ENCODE results near the gene ZDHHC14.

Gene ZDHHC14

GRCh38 chr6:157631412-157631811 is 250.4 kb downstream of the ZDHHC14 start:
- H3K27me3 ChIP-seq = no peaks in the 10 kb centered on the region
- no peak for DNase-seq
- no peaks in the 10 kb centered on the region for H3K9me3 ChIP-seq
- no peak for TF ChIP-seq CTCF (IDR thresholded peaks at IDR 0.05)
- H3K27ac ChIP-seq = no peak overlapping the region
- H3K36me3 ChIP-seq = peaks cover 0 to 6% (median 0%) of the 10 kb centered on the region in 3 donors
- intact Hi-C loops (cut with DNase I; ENCODE audit: low total_unique reads) = no loop called here
- H3K4me3 ChIP-seq = no peak overlapping the region
- H3K4me1 ChIP-seq = peaks cover 0 to 9% (median 3%) of the 10 kb centered on the region in 4 donors

- TF ChIP-seq CTCF (IDR thresholded peaks at IDR 0.05) = no peak
- H3K27me3 ChIP-seq = no peaks in the 10 kb centered on the region
- intact Hi-C loops (cut with DNase I; ENCODE audit: low total_unique reads) = no loop called here
- peaks cover 0 to 9% (median 3%) of the 10 kb centered on the region in 4 donors for H3K4me1 ChIP-seq
- no peak overlapping the region for H3K27ac ChIP-seq
- H3K9me3 ChIP-seq = no peaks in the 10 kb centered on the region
- H3K4me3 ChIP-seq = no peak overlapping the region
- peaks cover 0 to 6% (median 0%) of the 10 kb centered on the region in 3 donors for H3K36me3 ChIP-seq
- DNase-seq = no peak
Measured at GRCh38 chr6:157631838-157632614, 251.0 kb downstream of the ZDHHC14 start.

GRCh38 chr6:157632821-157633220 is 251.8 kb downstream of the ZDHHC14 start:
- peaks cover 0 to 6% (median 0%) of the 10 kb centered on the region in 3 donors for H3K36me3 ChIP-seq
- DNase-seq = no peak
- TF ChIP-seq CTCF (IDR thresholded peaks at IDR 0.05) = no peak
- no peaks in the 10 kb centered on the region for H3K9me3 ChIP-seq
- peaks cover 0 to 9% (median 3%) of the 10 kb centered on the region in 4 donors for H3K4me1 ChIP-seq
- no peaks in the 10 kb centered on the region for H3K27me3 ChIP-seq
- no peak overlapping the region for H3K4me3 ChIP-seq
- H3K27ac ChIP-seq = no peak overlapping the region
- intact Hi-C loops (cut with DNase I; ENCODE audit: low total_unique reads) = no loop called here

GRCh38 chr6:157634546-157634945 is 253.6 kb downstream of the ZDHHC14 start:
- Histone ChIP-seq H3K36me3 (peaks cover 0 to 6% (median 0%) of the 10 kb centered on the region in 3 donors), H3K4me1 (peaks cover 0 to 9% (median 3%) of the 10 kb centered on the region in 4 donors), H3K9me3 (no peaks in the 10 kb centered on the region), H3K27ac (no peak overlapping the region), H3K27me3 (no peaks in the 10 kb centered on the region), H3K4me3 (no peak overlapping the region)
- no peak for DNase-seq
- intact Hi-C loops (cut with DNase I; ENCODE audit: low total_unique reads) = no loop called here
- no peak for TF ChIP-seq CTCF (IDR thresholded peaks at IDR 0.05)

- no peak overlapping the region for H3K27ac ChIP-seq
Measured at GRCh38 chr6:157635388-157636244, 254.6 kb downstream of the ZDHHC14 start.

More at GRCh38 chr6:157635388-157636244, 254.6 kb downstream of the ZDHHC14 start:
- no peak overlapping the region for H3K4me3 ChIP-seq
- no peak for TF ChIP-seq CTCF (IDR thresholded peaks at IDR 0.05)
- intact Hi-C loops (cut with DNase I; ENCODE audit: low total_unique reads) = no loop called here
- peaks cover 0 to 9% (median 3%) of the 10 kb centered on the region in 4 donors for H3K4me1 ChIP-seq
- DNase-seq = no peak
- H3K9me3 ChIP-seq = no peaks in the 10 kb centered on the region
- no peaks in the 10 kb centered on the region for H3K27me3 ChIP-seq
- H3K36me3 ChIP-seq = peaks cover 0 to 6% (median 0%) of the 10 kb centered on the region in 3 donors

Measured in tibial artery (tissue), 4 donors.